ENCODE results near the gene CNTRL. TPM values are rescaled to one million over a fixed set of nuclear protein-coding genes. Genes with fewer than 3 reads are reported as not detected.

Gene CNTRL
- total and polyA plus RNA-seq, 4 donors: 1.6 to 8.7 (median 4.4) TPM

- TF ChIP-seq REST (IDR thresholded peaks at IDR 0.05) (no peak), HNF4A (conservative IDR thresholded peaks at IDR 0.05) (no peak), JUND (IDR thresholded peaks at IDR 0.05) (no peak), MAX (IDR thresholded peaks at IDR 0.05) (no peak), SP1 (IDR thresholded peaks at IDR 0.05) (no peak)
Observed at GRCh38 chr9:121140162-121140561, 65.4 kb downstream of the CNTRL start (continued).

- Histone ChIP-seq H3K4me3 (ENCODE audit: low read depth in 1 of 3, low read length in 3 of 3) (no peak overlapping the region), H3K36me3 (ENCODE audit: control insufficient read depth in 4 of 4, insufficient read depth in 3 of 4, low read depth in 1 of 4, low read length in 3 of 4) (peaks cover 3 to 34% (median 26%) of the 10 kb centered on the region in 4 donors), H3K4me1 (ENCODE audit: control insufficient read depth in 4 of 4, insufficient read depth in 4 of 4, low read length in 3 of 4) (peaks cover 0 to 2% (median 0%) of the 10 kb centered on the region in 4 donors), H3K27me3 (ENCODE audit: control insufficient read depth in 4 of 4, insufficient read depth in 4 of 4, low read length in 3 of 4) (no peaks in the 10 kb centered on the region), H3K9ac (ENCODE audit: low read depth in 1 of 2, low read length in 2 of 2) (no peak overlapping the region), H3K9me3 (ENCODE audit: control insufficient read depth in 4 of 4, low read length in 3 of 4) (no peaks in the 10 kb centered on the region), H3K27ac (ENCODE audit: low read depth in 1 of 2, low read length in 2 of 2) (no peak overlapping the region)
- 98% methylated on average over 1 of the region's 1 CpG for WGBS
- no peak for DNase-seq (ENCODE audit: low spot score)
- TF ChIP-seq HNF4A (conservative IDR thresholded peaks at IDR 0.05) (no peak), ATF3 (IDR thresholded peaks at IDR 0.05) (no peak), FOXA2 (IDR thresholded peaks at IDR 0.05) (no peak), SP1 (IDR thresholded peaks at IDR 0.05) (no peak), HNF4G (IDR thresholded peaks at IDR 0.05) (no peak)
Observed at GRCh38 chr9:121141306-121141705, 66.6 kb downstream of the CNTRL start.

- DNase-seq (ENCODE audit: low spot score): no peak
- H3K27ac ChIP-seq (ENCODE audit: low read depth in 1 of 2, low read length in 2 of 2): no peak overlapping the region
- H3K4me1 ChIP-seq (ENCODE audit: control insufficient read depth in 4 of 4, insufficient read depth in 4 of 4, low read length in 3 of 4): peaks cover 0 to 2% (median 0%) of the 10 kb centered on the region in 4 donors
- H3K4me3 ChIP-seq (ENCODE audit: low read depth in 1 of 3, low read length in 3 of 3): no peak overlapping the region
- H3K9me3 ChIP-seq (ENCODE audit: control insufficient read depth in 4 of 4, low read length in 3 of 4): no peaks in the 10 kb centered on the region
- H3K27me3 ChIP-seq (ENCODE audit: control insufficient read depth in 4 of 4, insufficient read depth in 4 of 4, low read length in 3 of 4): no peaks in the 10 kb centered on the region
- WGBS: 94% methylated on average over 1 of the region's 1 CpG
- no peak overlapping the region for H3K9ac ChIP-seq (ENCODE audit: low read depth in 1 of 2, low read length in 2 of 2)
- H3K36me3 ChIP-seq (ENCODE audit: control insufficient read depth in 4 of 4, insufficient read depth in 3 of 4, low read depth in 1 of 4, low read length in 3 of 4): peaks cover 3 to 38% (median 27%) of the 10 kb centered on the region in 4 donors
- TF ChIP-seq REST (IDR thresholded peaks at IDR 0.05): no peak
- no peak for TF ChIP-seq FOXA1 (IDR thresholded peaks at IDR 0.05)
Observed at GRCh38 chr9:121141706-121142105, 67.0 kb downstream of the CNTRL start.

All from liver (tissue), 9 donors.